Measurements from ENCODE around the gene FGF4.

Gene FGF4

DNA sequence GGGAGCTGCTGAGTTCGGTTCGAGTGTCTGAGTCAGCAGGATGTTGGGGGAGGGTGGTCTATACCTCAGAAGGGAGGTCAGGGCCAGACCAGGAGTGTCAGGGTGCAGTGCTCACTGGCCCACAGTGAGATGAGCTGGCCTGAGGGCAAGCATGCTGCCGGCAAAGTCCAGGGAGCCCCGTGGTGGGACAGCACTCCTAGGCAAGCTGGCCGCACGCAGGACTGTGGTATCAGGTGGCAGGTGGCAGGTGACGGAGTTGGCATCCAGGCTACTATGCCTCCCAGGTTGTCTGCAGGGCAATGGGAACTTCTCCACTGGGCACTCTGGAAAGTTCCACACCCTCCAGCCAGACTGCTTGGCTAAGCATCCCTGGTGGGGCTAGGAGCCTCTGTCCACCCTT lies 39.3 kb upstream of the FGF4 start:
- no peak for DNase-seq (ENCODE audit: low read depth, low spot score)
- ChIA-PET CTCF (no interaction called here), POLR2A (no interaction called here)
- H3K4me3 ChIP-seq (ENCODE audit: low read depth, low read length): no peak overlapping the region
- TF ChIP-seq, protein P1, sequence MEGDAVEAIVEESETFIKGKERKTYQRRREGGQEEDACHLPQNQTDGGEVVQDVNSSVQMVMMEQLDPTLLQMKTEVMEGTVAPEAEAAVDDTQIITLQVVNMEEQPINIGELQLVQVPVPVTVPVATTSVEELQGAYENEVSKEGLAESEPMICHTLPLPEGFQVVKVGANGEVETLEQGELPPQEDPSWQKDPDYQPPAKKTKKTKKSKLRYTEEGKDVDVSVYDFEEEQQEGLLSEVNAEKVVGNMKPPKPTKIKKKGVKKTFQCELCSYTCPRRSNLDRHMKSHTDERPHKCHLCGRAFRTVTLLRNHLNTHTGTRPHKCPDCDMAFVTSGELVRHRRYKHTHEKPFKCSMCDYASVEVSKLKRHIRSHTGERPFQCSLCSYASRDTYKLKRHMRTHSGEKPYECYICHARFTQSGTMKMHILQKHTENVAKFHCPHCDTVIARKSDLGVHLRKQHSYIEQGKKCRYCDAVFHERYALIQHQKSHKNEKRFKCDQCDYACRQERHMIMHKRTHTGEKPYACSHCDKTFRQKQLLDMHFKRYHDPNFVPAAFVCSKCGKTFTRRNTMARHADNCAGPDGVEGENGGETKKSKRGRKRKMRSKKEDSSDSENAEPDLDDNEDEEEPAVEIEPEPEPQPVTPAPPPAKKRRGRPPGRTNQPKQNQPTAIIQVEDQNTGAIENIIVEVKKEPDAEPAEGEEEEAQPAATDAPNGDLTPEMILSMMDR (IDR thresholded peaks at IDR 0.05; ENCODE audit: insufficient read depth, low read length, missing control alignments): no peak

DNA sequence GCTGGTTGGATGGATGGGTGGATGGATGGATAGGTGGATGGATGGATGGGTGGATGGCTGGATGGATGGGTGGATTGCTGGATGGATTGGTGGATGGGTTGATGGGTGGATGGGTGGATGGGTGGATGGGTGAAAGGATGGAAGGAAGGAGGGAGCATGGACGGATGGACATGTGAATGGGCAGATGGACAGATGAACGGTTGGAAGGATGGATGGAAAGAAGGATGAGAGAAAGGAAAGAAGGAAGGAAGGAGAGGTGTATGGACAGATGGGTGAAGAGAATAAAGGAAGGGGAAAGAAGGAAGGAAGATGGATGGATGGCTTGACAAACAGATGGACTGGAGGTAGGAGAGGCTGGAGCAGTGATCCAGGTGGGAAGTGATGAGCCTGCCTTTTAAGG lies 38.7 kb upstream of the FGF4 start:
- ChIA-PET POLR2A (no interaction called here), CTCF (no interaction called here)
- no peak for DNase-seq (ENCODE audit: low read depth, low spot score)
- H3K4me3 ChIP-seq (ENCODE audit: low read depth, low read length): no peak overlapping the region
- TF ChIP-seq, protein P1 (IDR thresholded peaks at IDR 0.05; ENCODE audit: insufficient read depth, low read length, missing control alignments): no peak

DNA sequence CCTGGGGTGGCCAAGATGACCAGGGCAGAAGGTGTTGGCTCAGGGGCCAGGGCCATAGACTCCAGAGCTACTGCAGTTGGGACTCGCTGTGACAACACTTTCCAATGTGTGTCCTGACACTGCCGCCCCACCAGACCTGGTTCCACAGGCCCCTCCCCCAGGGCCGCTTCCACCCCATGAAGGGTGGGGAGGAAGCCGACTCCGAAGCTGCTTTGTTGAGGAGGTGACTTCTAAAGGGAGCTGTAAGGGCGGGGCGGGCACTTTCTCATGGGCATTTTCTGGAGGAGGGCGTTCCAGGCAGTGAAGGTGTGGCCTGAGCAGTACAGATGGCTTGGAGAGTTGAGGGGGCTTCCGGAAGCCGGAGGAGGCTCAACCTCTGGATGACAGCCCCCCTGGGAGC lies 37.8 kb upstream of the FGF4 start:
- H3K4me3 ChIP-seq (ENCODE audit: low read depth, low read length): no peak overlapping the region
- CTCF ChIA-PET: no interaction called here
- no peak for DNase-seq (ENCODE audit: low read depth, low spot score)
- POLR2A ChIA-PET: no interaction called here
- TF ChIP-seq, protein P1 (IDR thresholded peaks at IDR 0.05; ENCODE audit: insufficient read depth, low read length, missing control alignments): no peak

DNA sequence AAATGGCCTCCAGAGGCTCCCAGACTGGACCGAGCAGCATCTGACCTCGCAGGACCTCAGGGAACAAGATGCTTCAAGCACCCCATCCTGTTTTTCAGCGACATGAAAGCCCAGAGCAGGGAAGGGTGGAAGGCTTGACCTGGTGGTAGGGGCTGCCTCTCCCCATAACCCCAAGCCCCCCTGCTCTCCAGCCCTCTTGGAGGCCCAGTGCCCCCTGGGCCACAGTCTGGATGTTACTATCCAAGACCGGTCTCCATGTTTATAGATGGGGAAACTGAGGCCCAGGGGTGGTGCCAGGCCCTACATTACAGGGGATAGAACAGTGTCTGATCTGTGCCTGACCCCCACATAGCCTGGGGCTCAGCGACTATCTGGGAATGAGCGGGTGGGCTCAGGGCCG lies 37.1 kb upstream of the FGF4 start:
- TF ChIP-seq, protein P1 (IDR thresholded peaks at IDR 0.05; ENCODE audit: insufficient read depth, low read length, missing control alignments): no peak
- H3K4me3 ChIP-seq (ENCODE audit: low read depth, low read length): no peak overlapping the region
- no peak for DNase-seq (ENCODE audit: low read depth, low spot score)
- ChIA-PET CTCF (no interaction called here), POLR2A (no interaction called here)

DNA sequence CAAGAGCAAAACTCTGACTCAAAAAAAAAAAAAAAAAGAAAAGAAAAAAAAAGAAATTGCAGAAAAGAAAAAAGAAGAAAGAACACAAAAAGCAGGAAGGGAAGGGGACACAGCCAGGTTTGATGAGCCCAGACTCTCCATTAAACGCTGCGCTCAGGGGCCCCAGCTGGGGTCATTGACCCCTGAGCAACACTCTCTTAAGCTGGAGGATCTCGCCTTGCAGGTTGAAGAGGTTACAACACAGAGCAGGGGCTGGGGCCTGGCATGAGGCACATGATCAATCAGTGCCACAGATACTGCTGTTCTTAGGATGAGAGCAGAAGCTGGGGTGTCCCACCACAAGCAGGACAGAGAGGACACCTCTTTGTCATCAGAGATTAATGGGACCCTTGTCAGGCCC lies 36.3 kb upstream of the FGF4 start:
- TF ChIP-seq, protein P1 (IDR thresholded peaks at IDR 0.05; ENCODE audit: insufficient read depth, low read length, missing control alignments): no peak
- POLR2A ChIA-PET: no interaction called here
- CTCF ChIA-PET: no interaction called here
- DNase-seq (ENCODE audit: low read depth, low spot score): no peak
- no peak overlapping the region for H3K4me3 ChIP-seq (ENCODE audit: low read depth, low read length)

DNA sequence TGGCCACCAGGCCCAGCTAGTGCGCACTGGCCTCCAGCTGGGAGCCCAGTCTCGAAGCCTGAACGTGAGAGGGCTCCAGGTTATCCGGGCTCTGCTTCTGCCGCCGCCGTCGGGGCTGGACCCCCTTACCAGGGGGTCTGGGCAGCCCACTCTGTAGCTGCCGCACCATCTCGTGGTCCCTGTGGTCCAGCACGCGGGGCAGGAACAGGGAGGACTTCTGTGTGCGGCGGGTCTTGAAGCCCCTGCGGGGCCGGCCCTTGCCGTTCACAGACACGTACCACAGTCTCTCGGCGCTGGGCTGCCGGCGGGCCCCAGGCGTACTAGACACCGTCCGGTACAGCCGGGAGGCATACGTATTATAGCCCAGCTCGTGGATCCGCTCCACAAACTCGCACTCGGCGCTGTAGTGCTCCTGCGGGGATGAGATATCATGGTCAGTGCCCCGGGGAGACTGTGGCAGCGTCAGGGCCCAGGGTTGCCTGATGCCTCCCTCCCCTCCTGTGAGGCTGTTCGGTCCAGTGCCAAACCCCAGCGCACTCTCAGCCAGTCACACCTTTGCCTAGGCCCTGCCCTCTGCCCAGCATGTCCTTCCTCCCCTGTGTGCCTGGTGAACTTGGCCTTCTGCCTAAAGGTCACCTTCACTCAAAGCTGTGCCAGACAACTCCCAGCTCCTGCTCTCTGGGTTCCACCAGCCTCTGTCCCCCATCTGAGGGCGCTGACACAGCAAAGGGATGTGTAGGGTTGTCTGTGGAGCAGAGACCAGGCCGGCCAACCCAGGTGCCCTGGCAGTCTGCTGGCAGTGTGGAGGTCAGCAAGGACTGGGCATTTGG lies 35.4 kb upstream of the FGF4 start:
- CTCF ChIA-PET: no interaction called here
- TF ChIP-seq, protein P1 (IDR thresholded peaks at IDR 0.05; ENCODE audit: insufficient read depth, low read length, missing control alignments): no peak
- H3K4me3 ChIP-seq (ENCODE audit: low read depth, low read length): no peak overlapping the region
- DNase-seq (ENCODE audit: low read depth, low spot score): no peak
- POLR2A ChIA-PET: no interaction called here

Measured in AG04449 (cell line).